Large intestine (tissue), 3 donors: ENCODE results near the gene C1orf74. TPM values are rescaled to one million over a fixed set of nuclear protein-coding genes. Genes with fewer than 3 reads are reported as not detected.
A peak's percentile ranks its signal among the peaks of the same experiment; 100 is the strongest.

Experiments used
- DNase-seq, 2 donors: peaks; one replicate each; pipeline versions ENCODE4 v3.0.0 to v3.0.0-alpha.2; 2013
- H3K27ac ChIP-seq: one replicate; pipeline ENCODE4 v1.5.1; 2013; ENCODE audit warnings: low read length
- H3K27me3 ChIP-seq: 2 replicates; pipeline ENCODE4 v1.6.1; 2013; ENCODE audit warnings: low read length; ENCODE audit not compliant: control insufficient read depth, insufficient read depth
- H3K36me3 ChIP-seq: 2 replicates; pipeline ENCODE4 v1.6.1; 2013; ENCODE audit warnings: low read length; ENCODE audit not compliant: control insufficient read depth, insufficient read depth
- H3K4me1 ChIP-seq: one replicate; pipeline ENCODE4 v1.6.1; 2013; ENCODE audit warnings: low read length; ENCODE audit not compliant: control insufficient read depth, insufficient read depth
- H3K4me3 ChIP-seq: one replicate; pipeline ENCODE4 v1.5.1; 2013; ENCODE audit warnings: low read length
- H3K9me3 ChIP-seq: one replicate; pipeline ENCODE4 v1.6.1; 2013; ENCODE audit warnings: mild to moderate bottlenecking, low read depth, low read length, moderate library complexity; ENCODE audit not compliant: control insufficient read depth
- WGBS: methylation state at CpG from one replicate; pipeline ENCODE4 v1.1.5; 2013; ENCODE audit warnings: low lambda C conversion rate; ENCODE audit not compliant: insufficient coverage; 5-methylcytosine and 5-hydroxymethylcytosine counted together
- polyA plus RNA-seq: library from polyadenylated mRNA; unstranded; fragments of 120-200 nt; gene quantifications from one replicate; pipeline ENCODE4 v1.2.1, GENCODE V29; 2013

The C1orf74 gene
- polyA plus RNA-seq, 1 donor: 4.7 TPM

DNA sequence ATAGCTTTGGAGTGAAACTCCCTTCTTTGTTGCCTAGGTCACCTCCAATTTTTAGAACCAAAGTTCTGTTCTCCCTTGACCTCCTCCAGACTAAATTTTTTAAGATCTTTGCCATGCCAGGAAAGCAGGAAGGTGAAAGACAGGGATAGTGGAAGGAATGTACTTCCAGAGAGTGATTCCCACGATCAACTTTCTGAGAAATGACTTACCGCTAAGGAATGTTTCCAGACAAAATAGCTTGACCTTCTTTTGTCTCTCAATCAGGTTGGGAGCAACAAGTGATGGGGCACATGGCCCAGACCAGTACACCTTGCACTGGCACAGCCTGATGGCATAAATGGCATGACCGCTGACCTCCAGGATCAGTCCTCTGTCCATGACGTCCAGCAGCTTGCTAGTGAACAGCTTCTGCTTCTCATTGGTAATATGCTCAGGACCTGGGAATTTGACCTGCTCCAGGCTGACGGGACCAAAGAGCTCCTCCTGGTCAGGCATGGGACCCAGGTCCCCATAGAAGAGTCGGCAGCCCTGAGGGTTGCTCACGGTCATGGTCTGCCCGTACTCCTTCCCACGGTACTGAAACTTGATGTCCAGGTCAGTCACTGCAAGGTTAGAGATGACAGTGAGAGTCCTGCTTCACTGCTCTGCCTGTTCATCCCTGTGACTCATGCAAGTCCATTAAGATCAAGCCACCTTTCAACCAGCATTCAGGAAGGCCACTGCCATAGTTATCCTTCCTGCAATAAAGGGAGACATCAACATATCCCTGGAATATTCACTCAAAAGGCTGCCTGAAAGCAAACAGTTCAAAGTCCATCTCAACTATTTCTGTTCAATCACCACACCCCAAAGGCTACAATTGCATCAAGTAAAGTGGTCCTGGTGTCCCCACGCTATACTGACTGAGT lies 6.2 kb upstream of the C1orf74 start:
- Histone ChIP-seq H3K4me1 (peaks cover 54% of the 10 kb centered on the region), H3K9me3 (no peaks in the 10 kb centered on the region), H3K4me3 (no peak overlapping the region), H3K27me3 (no peaks in the 10 kb centered on the region), H3K27ac (peak overlapping the region; percentile 78), H3K36me3 (peaks cover 68% of the 10 kb centered on the region)
- DNase-seq: peak; percentile 86 to 96
- WGBS: no CpG with 5 or more reads among the region's 10 CpGs

DNA sequence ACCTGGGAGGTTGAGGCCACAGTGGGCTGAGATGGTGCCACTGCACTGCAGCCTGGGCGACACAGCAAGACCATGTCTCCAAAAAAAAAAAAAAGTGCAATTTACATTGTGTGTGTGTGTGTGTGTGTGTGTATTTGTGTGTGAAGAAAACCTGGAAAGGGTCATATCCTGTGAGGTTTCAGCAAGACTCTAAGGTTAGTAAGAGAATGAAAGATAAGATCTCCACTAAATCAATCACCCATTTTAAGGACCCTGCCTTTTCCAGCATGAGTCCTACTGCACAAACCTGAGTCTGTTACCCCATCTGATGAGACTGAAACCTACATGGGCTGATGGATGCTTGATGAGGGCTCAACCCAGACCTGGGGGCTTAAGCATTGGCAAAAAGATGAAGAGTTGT lies 4.9 kb upstream of the C1orf74 start:
- no CpG with 5 or more reads among the region's 1 CpG for WGBS

DNA sequence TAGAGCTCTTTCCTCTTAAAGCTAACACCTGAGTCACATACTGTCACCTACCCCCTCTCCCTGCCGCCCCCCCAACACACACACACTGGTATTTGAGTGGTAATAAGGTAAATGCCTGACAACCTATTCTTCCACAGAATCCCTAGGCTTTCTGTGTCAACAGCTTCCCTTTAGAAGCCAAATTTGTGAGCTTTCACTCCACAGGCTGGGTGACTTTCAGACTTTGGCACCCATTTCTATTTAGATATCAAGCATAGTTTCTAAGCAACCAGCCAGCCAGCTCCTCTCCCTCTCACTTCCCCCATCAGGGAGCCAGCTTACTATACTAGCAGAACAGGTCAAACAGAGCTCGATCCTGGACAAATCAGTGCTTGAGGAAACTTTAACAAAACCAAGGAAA lies 3.2 kb upstream of the C1orf74 start:
- Histone ChIP-seq H3K36me3 (peaks cover 59% of the 10 kb centered on the region), H3K9me3 (no peaks in the 10 kb centered on the region), H3K27ac (peak overlapping the region; percentile 49), H3K4me1 (peaks cover 67% of the 10 kb centered on the region), H3K27me3 (no peaks in the 10 kb centered on the region), H3K4me3 (no peak overlapping the region)
- DNase-seq: peak; percentile 62 to 85
- no CpG with 5 or more reads among the region's 2 CpGs for WGBS

More for the DNA sequence above, 4.9 kb upstream of the C1orf74 start:
- H3K27ac ChIP-seq: peak overlapping the region; percentile 78
- no peaks in the 10 kb centered on the region for H3K9me3 ChIP-seq
- no peak overlapping the region for H3K4me3 ChIP-seq
- peaks cover 63% of the 10 kb centered on the region for H3K36me3 ChIP-seq
- no peak for DNase-seq
- H3K27me3 ChIP-seq: no peaks in the 10 kb centered on the region
- peaks cover 56% of the 10 kb centered on the region for H3K4me1 ChIP-seq

DNA sequence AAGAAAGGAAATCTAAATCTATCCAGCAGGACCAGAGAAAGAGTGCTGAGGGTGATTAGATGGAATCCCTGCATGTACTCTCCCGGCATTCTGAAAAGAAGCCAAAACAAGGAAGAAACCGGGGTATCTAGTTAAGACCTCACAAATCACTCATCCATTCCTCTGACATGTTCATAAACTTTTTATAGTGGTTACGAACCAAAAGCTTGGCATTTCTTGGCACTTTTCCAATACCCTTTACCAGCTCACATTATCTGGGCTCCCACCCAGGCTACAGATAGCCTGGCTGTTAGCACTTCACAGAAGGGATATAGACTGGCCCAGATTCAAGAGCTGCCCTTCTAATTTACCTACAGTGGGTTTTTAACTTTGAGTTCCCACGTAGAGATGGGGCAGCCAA lies 1.8 kb upstream of the C1orf74 start:
- Histone ChIP-seq H3K27me3 (no peaks in the 10 kb centered on the region), H3K4me1 (peaks cover 65% of the 10 kb centered on the region), H3K36me3 (peaks cover 56% of the 10 kb centered on the region), H3K4me3 (no peak overlapping the region), H3K27ac (no peak overlapping the region), H3K9me3 (no peaks in the 10 kb centered on the region)
- WGBS: 86% methylated on average over 1 of the region's 4 CpGs
- no peak for DNase-seq

DNA sequence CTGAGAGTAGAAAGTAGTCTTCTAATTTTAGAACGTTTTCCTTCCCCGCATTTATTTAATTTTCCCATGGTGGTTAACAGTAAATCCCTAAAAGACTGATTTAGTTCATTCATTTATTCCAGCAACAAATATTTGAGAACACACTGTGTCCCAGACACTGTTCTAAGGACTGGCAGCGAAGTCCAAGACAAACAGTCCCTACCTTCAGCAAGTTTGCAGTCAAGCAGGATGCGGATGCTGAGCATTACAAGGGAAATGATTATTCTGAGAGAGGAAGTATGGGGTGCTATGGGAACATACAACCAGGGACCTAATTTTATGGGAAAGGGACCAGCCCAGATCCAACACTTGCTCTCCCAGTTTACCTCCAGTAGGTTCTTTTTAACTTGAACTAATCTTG lies 1.2 kb upstream of the C1orf74 start:
- Histone ChIP-seq H3K27ac (peak overlapping the region; percentile 88), H3K27me3 (no peaks in the 10 kb centered on the region), H3K36me3 (peaks cover 56% of the 10 kb centered on the region), H3K9me3 (no peaks in the 10 kb centered on the region), H3K4me1 (peaks cover 66% of the 10 kb centered on the region), H3K4me3 (no peak overlapping the region)
- no CpG with 5 or more reads among the region's 4 CpGs for WGBS
- DNase-seq: no peak

DNA sequence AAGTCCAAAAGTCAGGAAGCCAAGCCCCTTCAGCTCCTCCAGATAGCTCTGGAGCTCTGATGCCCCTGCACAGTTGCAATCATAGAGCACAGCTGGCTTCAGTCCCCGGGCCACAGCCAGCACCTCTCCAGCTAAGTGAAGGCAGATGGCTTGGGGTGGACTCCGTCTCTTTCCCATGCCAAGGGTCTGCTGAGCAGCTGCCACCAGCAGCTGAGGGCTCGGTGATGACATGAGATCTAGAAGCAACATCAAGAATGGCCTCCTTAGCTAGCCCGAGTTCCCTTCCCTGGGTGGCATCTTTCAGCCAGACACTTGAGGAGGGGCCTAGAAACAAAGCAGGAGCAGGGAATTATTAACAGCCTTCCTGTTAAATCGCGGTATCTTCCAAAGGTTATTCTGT lies 973 bp downstream of the C1orf74 start:
- H3K36me3 ChIP-seq: peaks cover 34% of the 10 kb centered on the region
- H3K4me1 ChIP-seq: peaks cover 66% of the 10 kb centered on the region
- no peaks in the 10 kb centered on the region for H3K9me3 ChIP-seq
- H3K27ac ChIP-seq: peak overlapping the region; percentile 88
- peak overlapping the region; percentile 67 for H3K4me3 ChIP-seq
- WGBS: no CpG with 5 or more reads among the region's 6 CpGs
- H3K27me3 ChIP-seq: no peaks in the 10 kb centered on the region
- DNase-seq: peak; percentile 48 to 78

DNA sequence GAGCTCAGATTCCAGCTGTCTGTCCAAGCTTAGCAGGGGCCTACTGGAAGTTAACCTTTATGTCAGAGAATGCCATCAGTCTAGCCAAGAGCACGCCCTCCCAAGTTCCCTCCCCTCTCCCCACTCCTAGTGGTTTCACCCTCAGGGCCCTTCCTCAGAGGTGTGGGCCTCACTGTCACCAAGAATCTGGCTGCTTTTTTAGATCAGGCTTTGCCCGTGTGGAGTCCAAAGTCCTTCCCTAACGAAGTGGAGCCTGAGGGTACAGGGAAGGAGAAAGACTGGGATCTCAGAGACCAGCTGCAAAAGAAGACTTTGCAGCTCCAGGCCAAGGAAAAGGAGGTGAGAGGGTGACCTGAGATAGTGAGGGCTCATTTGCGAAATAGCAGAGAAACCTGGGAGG lies 4.1 kb downstream of the C1orf74 start:
- Histone ChIP-seq H3K4me3 (no peak overlapping the region), H3K9me3 (no peaks in the 10 kb centered on the region), H3K4me1 (peaks cover 45% of the 10 kb centered on the region), H3K36me3 (peaks cover 18% of the 10 kb centered on the region), H3K27me3 (no peaks in the 10 kb centered on the region), H3K27ac (peak overlapping the region; percentile 73)
- peak; percentile 83 to 86 for DNase-seq
- no CpG with 5 or more reads among the region's 4 CpGs for WGBS

DNA sequence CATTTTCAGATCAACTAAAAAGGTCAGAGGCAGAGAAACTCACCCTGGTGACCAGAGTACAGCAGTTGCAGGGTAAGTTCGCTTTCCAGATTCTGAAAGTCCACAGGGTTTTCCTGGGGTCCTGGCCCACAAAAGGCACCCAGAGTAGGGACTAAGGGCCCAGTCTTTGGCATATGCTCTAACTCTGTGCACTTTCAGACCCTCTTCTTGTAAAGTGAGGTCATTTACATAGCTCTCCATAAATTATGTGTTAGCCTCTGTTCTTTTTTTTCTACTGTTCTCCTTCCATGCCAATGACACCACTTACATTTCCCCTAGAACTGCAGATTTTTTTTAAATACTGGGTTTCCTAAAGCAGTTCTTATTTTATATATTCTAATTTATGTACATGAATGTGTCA lies 6.3 kb downstream of the C1orf74 start:
- Histone ChIP-seq H3K4me1 (peaks cover 34% of the 10 kb centered on the region), H3K27ac (no peak overlapping the region), H3K36me3 (peaks cover 14% of the 10 kb centered on the region), H3K4me3 (no peak overlapping the region), H3K27me3 (no peaks in the 10 kb centered on the region), H3K9me3 (no peaks in the 10 kb centered on the region)
- DNase-seq: no peak
- WGBS: no CpG with 5 or more reads among the region's 1 CpG

DNA sequence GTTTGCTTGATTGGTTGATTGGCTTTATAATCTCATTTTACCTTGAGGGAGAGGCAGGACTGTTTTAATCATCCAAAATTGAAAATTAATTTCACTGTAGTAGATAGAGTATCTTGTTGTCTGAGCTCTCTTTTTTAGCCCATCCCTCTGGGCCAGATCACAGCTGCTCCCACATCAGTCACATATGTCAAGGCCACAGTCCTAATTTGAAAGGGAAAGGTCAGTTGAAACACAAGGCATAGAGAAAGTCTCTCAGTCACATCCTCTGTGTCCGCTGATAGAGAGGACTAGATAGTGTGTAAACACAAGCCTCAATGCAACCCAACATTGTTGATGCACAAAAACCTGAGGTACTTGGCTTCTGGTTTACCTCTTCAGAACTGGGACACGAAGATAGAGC lies 6.8 kb downstream of the C1orf74 start:
- no peaks in the 10 kb centered on the region for H3K9me3 ChIP-seq
- no peak for DNase-seq
- no peak overlapping the region for H3K4me3 ChIP-seq
- peaks cover 29% of the 10 kb centered on the region for H3K4me1 ChIP-seq
- H3K36me3 ChIP-seq: peaks cover 11% of the 10 kb centered on the region
- no CpG with 5 or more reads among the region's 2 CpGs for WGBS
- no peaks in the 10 kb centered on the region for H3K27me3 ChIP-seq
- H3K27ac ChIP-seq: no peak overlapping the region

DNA sequence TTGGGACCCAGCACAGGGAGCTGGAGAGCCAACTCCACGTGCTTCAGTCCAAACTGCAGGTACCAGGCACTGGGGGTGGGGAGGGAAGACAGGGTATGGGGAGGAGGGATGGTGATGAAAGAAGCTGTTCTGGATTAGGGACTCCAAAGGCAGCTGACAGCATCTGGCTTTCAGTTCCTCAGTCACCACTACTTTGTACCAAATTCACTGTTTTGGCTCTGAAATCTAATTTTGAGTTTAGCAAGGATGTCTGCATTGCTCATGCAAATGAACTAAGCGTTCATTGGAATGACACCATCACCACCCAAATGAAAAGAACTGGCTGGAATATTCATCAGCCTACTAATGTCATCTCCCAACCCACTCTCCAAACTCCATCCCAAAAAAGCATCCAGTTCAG lies 8.7 kb downstream of the C1orf74 start:
- no peak overlapping the region for H3K27ac ChIP-seq
- WGBS: no CpG with 5 or more reads among the region's 2 CpGs
- peaks cover 6% of the 10 kb centered on the region for H3K36me3 ChIP-seq
- H3K27me3 ChIP-seq: no peaks in the 10 kb centered on the region
- peaks cover 6% of the 10 kb centered on the region for H3K9me3 ChIP-seq
- no peak for DNase-seq
- H3K4me3 ChIP-seq: no peak overlapping the region
- H3K4me1 ChIP-seq: peaks cover 14% of the 10 kb centered on the region

DNA sequence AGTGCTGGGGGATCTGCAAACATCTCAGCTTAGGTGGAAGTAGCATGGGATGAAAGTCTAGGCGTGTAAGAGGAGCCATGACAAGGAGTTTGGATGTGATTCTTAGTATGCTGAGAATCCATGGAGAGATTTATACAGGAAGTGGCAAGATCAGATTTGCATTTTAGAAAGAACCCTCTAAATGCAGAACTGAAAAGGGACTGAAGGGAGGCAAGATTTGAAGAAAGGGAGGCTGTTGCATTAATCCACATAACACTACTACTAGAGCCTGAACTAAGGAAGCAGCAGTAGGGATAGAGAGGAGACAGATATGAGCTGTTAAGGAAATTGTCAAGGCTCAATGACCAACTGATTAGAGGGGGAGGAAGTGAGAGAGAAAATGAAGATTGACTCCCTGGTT lies 9.8 kb downstream of the C1orf74 start:
- Histone ChIP-seq H3K4me1 (peaks cover 3% of the 10 kb centered on the region), H3K27me3 (no peaks in the 10 kb centered on the region), H3K27ac (no peak overlapping the region), H3K4me3 (no peak overlapping the region), H3K9me3 (peaks cover 9% of the 10 kb centered on the region), H3K36me3 (peaks cover 6% of the 10 kb centered on the region)
- DNase-seq: no peak
- WGBS: no CpG with 5 or more reads among the region's 1 CpG
